ENCODE measurements around the gene DOCK8. TPM values are rescaled to one million over a fixed set of nuclear protein-coding genes. Genes with fewer than 3 reads are reported as not detected.

DOCK8 gene
- total RNA-seq, 2 donors from 2014 or later = 199 to 213 TPM

DNA sequence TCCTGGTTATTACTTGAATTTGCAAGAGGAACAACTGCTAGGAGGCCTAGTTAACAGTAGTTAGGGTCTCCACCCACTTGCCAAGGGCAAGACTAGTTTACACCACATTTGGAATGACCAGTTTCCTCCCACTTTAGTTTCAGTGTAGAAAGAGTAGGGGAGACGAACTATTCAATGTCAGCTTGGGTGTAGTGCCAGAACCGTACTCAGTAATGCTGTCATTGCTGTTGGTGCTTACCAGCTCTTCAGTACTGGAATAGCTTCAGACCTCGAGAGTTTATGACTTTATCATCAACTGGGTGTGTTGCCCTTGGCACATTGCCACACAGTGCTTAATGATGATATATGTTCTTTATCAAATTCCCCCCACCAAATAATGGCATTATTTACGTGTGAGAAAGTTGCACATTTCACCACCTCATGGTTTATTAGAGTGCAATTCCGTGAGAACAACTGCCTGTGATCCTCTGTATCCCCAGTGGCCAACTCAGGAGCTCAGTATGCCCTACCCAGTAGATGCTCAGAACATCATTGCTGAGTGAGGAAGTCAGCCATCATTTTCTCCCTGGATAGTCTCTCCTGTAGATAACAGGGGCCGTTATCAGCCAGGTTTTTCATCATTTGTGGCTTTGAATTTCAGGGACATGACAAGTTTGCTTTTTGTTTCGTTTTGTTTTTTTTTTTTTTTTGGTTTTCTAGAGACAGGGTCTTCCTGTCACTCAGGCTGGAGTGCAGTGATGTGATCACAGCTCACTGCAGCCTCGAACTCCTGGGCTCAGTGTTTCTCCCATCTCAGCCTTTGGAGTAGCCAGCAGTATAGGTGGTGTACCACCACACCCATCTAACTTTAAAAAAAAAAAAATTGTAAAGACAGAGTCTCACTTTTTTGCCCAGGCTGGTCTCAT is 67.3 kb downstream of the DOCK8 start:
- peak overlapping the region; percentile 86 for H3K27ac Mint-ChIP-seq
- no peaks in the 10 kb centered on the region for H3K9me3 Mint-ChIP-seq
- H3K36me3 Mint-ChIP-seq (ENCODE audit: insufficient read depth in 2 of 2) = peaks cover 13 to 19% of the 10 kb centered on the region in 2 donors
- peaks cover 9% of the 10 kb centered on the region for H3K4me1 Mint-ChIP-seq (ENCODE audit: low read depth)
- peak overlapping the region; percentile 60 to 79 for H3K4me3 Mint-ChIP-seq
- peak; percentile 9 to 40 for DNase-seq
- ATAC-seq (replicated peaks in 1 of 2) = peak; percentile 51 to 62
- no peaks in the 10 kb centered on the region for H3K27me3 Mint-ChIP-seq (ENCODE audit: low read depth)

DNA sequence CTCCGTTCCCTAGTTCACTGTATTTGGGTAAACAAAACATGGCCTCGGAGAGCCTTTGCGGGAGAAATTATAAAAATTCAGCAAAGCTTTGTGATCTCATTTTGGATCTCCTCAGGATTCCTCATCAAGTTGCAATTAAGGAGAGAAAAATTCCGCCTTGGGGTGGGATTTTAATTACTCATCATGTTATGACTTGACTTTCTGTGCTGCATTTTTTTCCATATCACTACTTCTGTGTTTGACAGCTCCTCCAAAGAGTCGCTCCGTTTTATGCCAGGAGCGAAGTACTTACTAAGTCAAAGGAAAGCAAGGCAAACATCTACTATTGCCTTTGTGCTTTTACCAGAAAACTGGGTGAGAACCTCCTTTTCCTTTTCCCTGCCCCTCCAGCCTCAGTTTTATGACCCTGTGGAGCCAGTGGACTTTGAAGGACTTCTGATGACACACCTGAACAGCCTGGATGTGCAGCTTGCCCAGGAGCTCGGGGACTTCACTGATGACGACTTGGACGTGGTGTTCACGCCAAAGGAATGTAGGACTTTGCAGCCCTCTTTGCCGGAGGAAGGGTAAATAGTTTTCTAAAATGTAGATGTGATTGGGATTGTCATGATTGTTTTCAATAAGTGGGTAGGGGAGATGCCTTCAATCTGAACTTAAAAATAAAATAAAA is 71.5 kb downstream of the DOCK8 start:
- Mint-ChIP-seq H3K4me1 (ENCODE audit: low read depth) (peaks cover 15% of the 10 kb centered on the region), H3K27ac (peak overlapping the region; percentile 59), H3K4me3 (no peak overlapping the region)

DNA sequence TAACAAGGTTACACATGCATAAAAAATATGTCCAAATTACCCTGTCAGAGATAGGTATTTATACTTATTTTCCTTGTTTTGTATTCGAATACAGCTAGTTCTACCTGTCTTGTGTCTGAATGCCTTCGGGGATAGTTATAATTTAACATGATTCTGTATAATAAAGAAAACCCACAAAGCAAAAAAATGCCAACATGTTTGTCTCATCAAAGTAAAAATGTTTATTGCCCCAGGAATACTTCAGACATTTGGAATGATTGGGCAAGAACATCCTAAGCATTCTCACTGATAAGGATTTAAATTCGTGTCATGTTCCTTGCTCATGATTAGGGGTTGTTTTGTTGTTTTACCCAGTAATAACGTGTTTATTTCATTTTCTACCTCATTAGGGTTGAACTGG is 74.5 kb downstream of the DOCK8 start:
- Mint-ChIP-seq H3K4me3 (no peak overlapping the region), H3K9me3 (no peaks in the 10 kb centered on the region), H3K36me3 (ENCODE audit: insufficient read depth in 2 of 2) (peaks cover 19 to 43% of the 10 kb centered on the region in 2 donors), H3K27ac (no peak overlapping the region), H3K27me3 (ENCODE audit: low read depth) (no peaks in the 10 kb centered on the region), H3K4me1 (ENCODE audit: low read depth) (peaks cover 30% of the 10 kb centered on the region)
- ATAC-seq (replicated peaks in 1 of 2) (no peak), DNase-seq (no peak)

More for the DNA sequence above, 71.5 kb downstream of the DOCK8 start:
- Mint-ChIP-seq H3K9me3 (no peaks in the 10 kb centered on the region), H3K36me3 (ENCODE audit: insufficient read depth in 2 of 2) (peaks cover 15 to 33% of the 10 kb centered on the region in 2 donors), H3K27me3 (ENCODE audit: low read depth) (no peaks in the 10 kb centered on the region)
- ATAC-seq (replicated peaks in 1 of 2) = no peak
- DNase-seq = no peak

DNA sequence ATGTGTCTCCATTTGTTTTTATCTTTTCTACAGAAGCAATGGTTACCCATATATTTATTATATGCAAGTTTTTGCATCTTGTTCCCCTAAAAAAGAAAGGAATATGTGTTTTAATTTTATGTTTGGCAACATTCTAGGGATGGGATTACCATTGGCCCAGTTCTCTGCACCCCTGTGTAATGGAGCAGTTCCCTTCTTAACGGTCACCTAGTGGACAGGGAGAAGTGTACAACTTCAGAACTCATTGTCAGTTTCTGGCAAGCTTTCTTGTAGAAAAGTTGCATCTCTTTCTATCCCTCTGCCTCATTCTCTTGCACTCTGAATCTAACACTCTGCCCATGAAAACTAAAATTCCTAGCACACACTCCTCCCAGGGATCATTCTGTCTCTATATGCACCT is 78.2 kb downstream of the DOCK8 start:
- Mint-ChIP-seq H3K4me3 (no peak overlapping the region), H3K27ac (peak overlapping the region; percentile 31), H3K9me3 (no peaks in the 10 kb centered on the region), H3K36me3 (ENCODE audit: insufficient read depth in 2 of 2) (peaks cover 15 to 42% of the 10 kb centered on the region in 2 donors), H3K27me3 (ENCODE audit: low read depth) (no peaks in the 10 kb centered on the region), H3K4me1 (ENCODE audit: low read depth) (peaks cover 40% of the 10 kb centered on the region)
- ATAC-seq (replicated peaks in 1 of 2) (no peak), DNase-seq (no peak)

DNA sequence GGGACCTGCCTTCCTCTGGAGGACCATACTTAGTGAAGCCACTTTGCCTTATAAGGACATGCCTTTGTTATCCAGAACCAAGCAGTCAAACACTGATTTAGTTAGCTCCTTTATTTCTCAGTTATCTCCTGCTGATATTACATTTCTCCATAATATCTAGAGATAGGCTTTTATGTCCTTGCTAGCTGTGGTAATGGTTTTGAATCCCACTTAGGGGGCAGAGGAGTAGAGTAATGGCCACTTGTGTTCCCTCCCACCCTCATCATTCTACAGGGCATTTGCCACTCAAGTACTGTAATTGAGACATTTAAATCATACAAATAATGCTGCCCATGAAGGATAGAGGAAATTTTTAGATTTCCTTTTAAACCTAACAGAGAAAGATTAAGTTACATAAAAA is 80.9 kb downstream of the DOCK8 start:
- Mint-ChIP-seq H3K4me3 (no peak overlapping the region), H3K4me1 (ENCODE audit: low read depth) (peaks cover 41% of the 10 kb centered on the region), H3K36me3 (ENCODE audit: insufficient read depth in 2 of 2) (peaks cover 15 to 35% of the 10 kb centered on the region in 2 donors), H3K27me3 (ENCODE audit: low read depth) (no peaks in the 10 kb centered on the region), H3K27ac (peak overlapping the region; percentile 57), H3K9me3 (no peaks in the 10 kb centered on the region)
- ATAC-seq (replicated peaks in 1 of 2) = no peak
- DNase-seq = no peak

DNA sequence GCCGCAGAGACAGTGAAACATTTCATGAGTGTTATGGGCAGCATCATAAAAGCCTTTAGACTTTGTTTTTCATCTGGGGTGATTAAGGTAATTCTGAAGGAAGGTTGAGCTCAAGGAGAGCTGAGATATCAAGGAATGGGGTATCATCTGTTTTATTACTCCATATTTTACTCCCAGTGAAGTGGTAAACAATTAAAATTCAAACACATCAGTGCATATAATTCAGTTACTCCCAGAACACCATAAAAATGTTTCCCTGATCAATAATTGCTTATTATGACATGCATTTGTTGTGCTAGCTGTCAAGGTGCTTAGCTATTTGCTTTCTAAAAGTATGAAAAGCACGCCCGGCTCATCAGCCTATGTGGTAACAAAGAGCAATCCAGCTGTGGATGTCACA is 81.7 kb downstream of the DOCK8 start:
- H3K4me1 Mint-ChIP-seq (ENCODE audit: low read depth) = peaks cover 41% of the 10 kb centered on the region
- peak overlapping the region; percentile 77 for H3K27ac Mint-ChIP-seq
- H3K36me3 Mint-ChIP-seq (ENCODE audit: insufficient read depth in 2 of 2) = peaks cover 16 to 40% of the 10 kb centered on the region in 2 donors
- peak overlapping the region in 1 of 2 donors; percentile 44 for H3K4me3 Mint-ChIP-seq
- no peaks in the 10 kb centered on the region for H3K27me3 Mint-ChIP-seq (ENCODE audit: low read depth)
- DNase-seq (no peak), ATAC-seq (replicated peaks in 1 of 2) (no peak)
- H3K9me3 Mint-ChIP-seq = no peaks in the 10 kb centered on the region

DNA sequence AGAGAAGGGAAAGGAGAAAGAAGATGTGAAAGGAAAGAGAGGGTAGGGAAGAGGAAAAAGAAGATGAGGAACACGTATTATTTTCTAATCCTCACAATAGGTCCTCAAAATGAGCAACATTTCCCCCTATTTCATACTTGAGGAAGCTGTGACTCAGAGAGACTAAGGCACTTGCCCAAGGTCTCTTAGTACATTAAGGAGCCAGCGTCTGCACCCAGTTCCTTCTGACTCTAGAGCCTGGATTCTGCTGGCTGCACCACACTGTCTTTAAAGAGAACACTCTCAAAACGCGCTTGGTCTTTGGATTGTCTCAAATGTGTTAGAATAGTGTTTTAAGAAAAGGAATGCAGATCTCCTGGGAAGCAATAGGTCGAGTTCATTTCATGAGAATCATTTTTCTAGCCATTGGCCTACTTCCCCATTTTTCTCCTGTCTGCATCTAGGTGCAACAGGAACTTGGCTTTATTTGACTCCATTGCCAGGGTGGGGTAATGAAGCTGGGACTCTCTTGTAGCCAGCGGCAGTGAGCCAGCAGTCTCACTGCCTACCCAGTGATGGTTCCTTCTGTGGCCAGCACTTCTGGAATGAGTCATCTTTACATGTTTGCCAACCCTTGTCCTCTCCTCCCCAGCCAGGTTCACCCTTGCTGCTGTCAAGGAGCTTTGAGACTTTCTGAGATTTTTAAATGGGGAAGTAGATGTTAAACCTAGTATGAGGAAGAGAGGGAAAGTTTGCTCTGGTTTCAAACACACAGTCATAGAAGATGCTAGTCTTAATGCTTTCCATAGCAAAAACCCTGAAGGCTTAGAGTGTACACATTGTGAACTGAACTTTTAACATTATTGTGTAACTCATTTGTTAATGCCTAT is 82.7 kb downstream of the DOCK8 start:
- DNase-seq (peak; percentile 20 to 31), ATAC-seq (replicated peaks in 1 of 2) (peak; percentile 72 to 92)
- no peaks in the 10 kb centered on the region for H3K9me3 Mint-ChIP-seq
- peaks cover 39% of the 10 kb centered on the region for H3K4me1 Mint-ChIP-seq (ENCODE audit: low read depth)
- no peaks in the 10 kb centered on the region for H3K27me3 Mint-ChIP-seq (ENCODE audit: low read depth)
- peaks cover 16 to 40% of the 10 kb centered on the region in 2 donors for H3K36me3 Mint-ChIP-seq (ENCODE audit: insufficient read depth in 2 of 2)
- H3K27ac Mint-ChIP-seq = peak overlapping the region; percentile 10
- peak overlapping the region in 1 of 2 donors; percentile 21 for H3K4me3 Mint-ChIP-seq

DNA sequence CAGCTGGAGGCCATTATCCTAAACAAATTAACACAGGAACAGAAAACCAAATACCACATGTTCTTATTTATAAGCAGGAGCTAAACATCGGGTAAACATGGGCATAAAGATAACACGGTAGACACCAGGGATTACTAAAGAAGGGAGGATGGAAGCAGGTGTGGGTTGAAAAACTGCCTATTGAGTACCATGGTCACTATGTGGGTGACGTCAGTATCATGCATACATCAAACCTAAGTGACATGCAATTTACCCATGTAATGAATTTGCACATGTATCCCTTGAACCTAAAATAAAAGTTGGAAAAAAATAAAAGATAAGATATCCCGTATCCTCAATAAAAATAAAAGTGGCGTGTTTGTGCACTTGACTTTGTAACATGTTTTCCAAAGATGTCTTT is 88.8 kb downstream of the DOCK8 start:
- Mint-ChIP-seq H3K27me3 (ENCODE audit: low read depth) (no peaks in the 10 kb centered on the region), H3K27ac (no peak overlapping the region), H3K36me3 (ENCODE audit: insufficient read depth in 2 of 2) (peaks cover 10 to 47% of the 10 kb centered on the region in 2 donors), H3K4me1 (ENCODE audit: low read depth) (no peaks in the 10 kb centered on the region), H3K9me3 (no peaks in the 10 kb centered on the region), H3K4me3 (no peak overlapping the region)
- ATAC-seq (replicated peaks in 1 of 2) (no peak), DNase-seq (no peak)

DNA sequence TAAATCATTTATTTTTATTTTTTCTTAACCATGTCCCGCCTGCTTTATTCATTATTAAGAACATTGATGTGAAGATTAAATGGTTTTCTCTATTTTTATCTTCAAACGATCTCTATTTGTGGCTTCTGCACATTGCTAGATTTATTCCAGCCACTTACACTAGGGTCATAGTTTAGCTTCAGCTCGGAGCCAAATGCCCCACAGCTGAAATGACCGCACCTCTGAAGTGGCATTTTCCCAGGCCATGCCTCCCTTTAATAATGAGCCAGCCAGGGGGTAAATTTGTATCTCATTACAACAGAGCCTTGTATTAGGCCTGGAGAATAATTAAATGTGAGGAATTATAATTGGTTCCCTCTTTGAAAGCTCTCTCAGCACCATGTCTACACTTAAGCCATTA is 89.4 kb downstream of the DOCK8 start:
- DNase-seq = no peak
- ATAC-seq (replicated peaks in 1 of 2) = no peak
- Mint-ChIP-seq H3K4me1 (ENCODE audit: low read depth) (no peaks in the 10 kb centered on the region), H3K4me3 (peak overlapping the region in 1 of 2 donors; percentile 88), H3K27me3 (ENCODE audit: low read depth) (no peaks in the 10 kb centered on the region), H3K27ac (peak overlapping the region; percentile 95), H3K9me3 (no peaks in the 10 kb centered on the region), H3K36me3 (ENCODE audit: insufficient read depth in 2 of 2) (peaks cover 10 to 50% of the 10 kb centered on the region in 2 donors)

DNA sequence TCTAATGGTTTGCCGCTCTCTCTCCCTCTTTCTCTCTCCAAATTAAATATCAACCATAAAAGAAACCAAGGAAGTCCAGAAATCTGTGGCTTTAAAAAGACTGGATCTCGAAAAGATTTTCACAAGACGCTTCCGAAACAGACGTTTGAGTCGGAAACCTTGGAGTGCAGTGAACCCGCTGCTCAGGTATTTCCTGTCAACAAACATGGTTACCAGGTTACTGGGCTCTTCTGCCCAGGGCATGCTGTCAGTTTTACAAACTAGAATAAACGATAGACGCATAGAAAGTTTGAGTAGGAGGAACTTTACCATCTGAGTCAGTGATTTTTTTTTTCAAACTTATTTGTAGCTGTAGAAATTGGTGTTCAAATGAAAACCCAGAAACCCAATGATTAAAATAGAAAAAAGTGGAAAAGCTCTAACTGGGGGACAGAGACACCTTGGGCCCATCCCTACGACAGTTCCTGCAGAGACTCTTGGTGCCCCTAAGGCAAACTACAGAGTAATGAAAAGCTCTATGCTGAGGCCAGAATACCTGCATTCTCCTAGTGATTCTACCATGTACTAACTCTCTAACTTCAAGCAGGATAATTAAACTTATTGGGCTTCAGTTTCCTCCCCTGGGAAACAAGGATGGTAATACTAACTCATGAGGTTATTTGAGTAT is 90.0 kb downstream of the DOCK8 start:
- no peaks in the 10 kb centered on the region for H3K9me3 Mint-ChIP-seq
- H3K36me3 Mint-ChIP-seq (ENCODE audit: insufficient read depth in 2 of 2) = peaks cover 10 to 50% of the 10 kb centered on the region in 2 donors
- no peaks in the 10 kb centered on the region for H3K27me3 Mint-ChIP-seq (ENCODE audit: low read depth)
- ATAC-seq (replicated peaks in 1 of 2) = peak in 1 of 2 donors; percentile 85
- H3K4me3 Mint-ChIP-seq = peak overlapping the region in 1 of 2 donors; percentile 88
- no peaks in the 10 kb centered on the region for H3K4me1 Mint-ChIP-seq (ENCODE audit: low read depth)
- DNase-seq = peak in 1 of 2 donors; percentile 17
- peak overlapping the region; percentile 95 for H3K27ac Mint-ChIP-seq

DNA sequence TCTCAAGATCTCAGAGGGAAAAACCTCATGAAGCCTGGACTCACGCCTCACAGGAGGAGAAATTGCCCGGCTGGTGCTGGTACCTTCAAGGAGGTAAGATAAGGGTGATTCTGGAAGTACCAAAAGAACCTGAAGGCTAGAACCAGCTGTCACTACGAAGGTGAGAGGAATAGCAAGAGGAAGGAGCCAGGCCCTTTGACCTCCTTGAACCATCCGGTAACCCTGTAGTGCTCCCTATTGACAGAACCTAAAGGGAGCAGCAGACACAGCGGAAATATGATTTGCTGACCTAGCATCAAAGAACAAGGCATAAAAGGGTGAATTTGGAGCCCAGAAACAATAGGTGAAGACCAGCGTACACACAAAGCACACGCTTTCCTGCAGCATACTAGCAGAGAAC is 92.2 kb downstream of the DOCK8 start:
- Mint-ChIP-seq H3K9me3 (no peaks in the 10 kb centered on the region), H3K36me3 (ENCODE audit: insufficient read depth in 2 of 2) (peaks cover 6 to 34% of the 10 kb centered on the region in 2 donors), H3K4me1 (ENCODE audit: low read depth) (no peaks in the 10 kb centered on the region), H3K4me3 (no peak overlapping the region), H3K27ac (no peak overlapping the region), H3K27me3 (ENCODE audit: low read depth) (no peaks in the 10 kb centered on the region)
- peak; percentile 50 to 55 for DNase-seq
- peak; percentile 66 to 79 for ATAC-seq (replicated peaks in 1 of 2)

DNA sequence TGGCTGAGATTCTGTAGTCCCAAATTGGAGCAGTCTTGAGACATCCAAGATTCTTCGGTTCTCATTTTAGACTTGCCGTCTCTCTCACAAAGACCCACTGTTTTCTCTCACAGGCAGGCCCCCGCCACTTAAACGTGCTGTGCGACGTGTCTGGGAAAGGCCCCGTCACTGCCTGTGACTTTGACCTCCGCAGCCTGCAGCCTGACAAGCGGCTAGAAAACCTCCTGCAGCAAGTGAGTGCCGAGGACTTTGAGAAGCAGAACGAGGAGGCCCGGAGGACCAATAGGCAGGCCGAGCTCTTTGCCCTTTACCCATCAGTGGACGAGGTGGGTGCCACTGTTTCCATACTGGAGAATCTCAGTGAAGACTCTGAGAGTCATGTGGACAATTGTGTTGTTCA is 97.2 kb downstream of the DOCK8 start:
- no peak for DNase-seq
- peaks cover 4 to 26% of the 10 kb centered on the region in 2 donors for H3K36me3 Mint-ChIP-seq (ENCODE audit: insufficient read depth in 2 of 2)
- H3K4me3 Mint-ChIP-seq = no peak overlapping the region
- H3K9me3 Mint-ChIP-seq = no peaks in the 10 kb centered on the region
- H3K4me1 Mint-ChIP-seq (ENCODE audit: low read depth) = no peaks in the 10 kb centered on the region
- no peak for ATAC-seq (replicated peaks in 1 of 2)
- H3K27me3 Mint-ChIP-seq (ENCODE audit: low read depth) = no peaks in the 10 kb centered on the region
- H3K27ac Mint-ChIP-seq = no peak overlapping the region
